Liver (tissue), 9 donors: ENCODE measurements around the gene PRDM12. TPM values are rescaled to one million over a fixed set of nuclear protein-coding genes. Genes with fewer than 3 reads are reported as not detected.

Source experiments
- DNase-seq: peaks from one replicate; pipeline ENCODE4 v3.0.0-alpha.2; 2017; ENCODE audit warnings: low spot score
- H3K27ac ChIP-seq, 2 donors: one replicate each; pipeline ENCODE4 v1.7.0; 2013; ENCODE audit warnings: inconsistent platforms in 2 of 2, low read length in 2 of 2, control low read depth in 1 of 2, low read depth in 1 of 2, mild to moderate bottlenecking in 1 of 2
- H3K27me3 ChIP-seq, 4 donors: one replicate each; pipeline versions ENCODE4 v1.6.1 to v1.7.0; 2013; ENCODE audit warnings: low read length in 3 of 4, inconsistent platforms in 1 of 4, mild to moderate bottlenecking in 1 of 4, moderate library complexity in 1 of 4; ENCODE audit not compliant: control insufficient read depth in 4 of 4, insufficient read depth in 4 of 4
- H3K36me3 ChIP-seq, 4 donors: one replicate each; pipeline versions ENCODE4 v1.6.1 to v1.7.0; 2013; ENCODE audit warnings: low read length in 3 of 4, mild to moderate bottlenecking in 3 of 4, low read depth in 1 of 4, moderate library complexity in 1 of 4; ENCODE audit not compliant: control insufficient read depth in 4 of 4, insufficient read depth in 3 of 4
- H3K4me1 ChIP-seq, 4 donors: one replicate each; pipeline versions ENCODE4 v1.6.1 to v1.7.0; 2013; ENCODE audit warnings: low read length in 3 of 4, mild to moderate bottlenecking in 3 of 4, moderate library complexity in 1 of 4; ENCODE audit not compliant: control insufficient read depth in 4 of 4, insufficient read depth in 4 of 4
- H3K4me3 ChIP-seq, 3 donors: one replicate each; pipeline versions ENCODE4 v1.6.1 to v1.7.0; 2013; ENCODE audit warnings: low read length in 3 of 3, control low read depth in 1 of 3, low read depth in 1 of 3, mild to moderate bottlenecking in 1 of 3
- H3K9ac ChIP-seq, 2 donors: one replicate each; pipeline ENCODE4 v1.7.0; 2013; ENCODE audit warnings: low read length in 2 of 2, mild to moderate bottlenecking in 2 of 2, moderate library complexity in 2 of 2, control low read depth in 1 of 2, low read depth in 1 of 2
- H3K9me3 ChIP-seq, 4 donors: one replicate each; pipeline versions ENCODE4 v1.6.1 to v1.7.0; 2013; ENCODE audit warnings: low read length in 3 of 4; ENCODE audit not compliant: control insufficient read depth in 4 of 4
- ATF3 ChIP-seq: IDR thresholded peaks from 2 replicates; pipeline ENCODE4 v1.6.1; 2016; ENCODE audit warnings: antibody characterized with exemption
- EGR1 ChIP-seq, 2 donors: IDR thresholded peaks; 2 replicates each; pipeline ENCODE4 v1.6.1; 2016 to 2018; ENCODE audit warnings: antibody characterized with exemption in 2 of 2, low read depth in 2 of 2
- FOXA1 ChIP-seq: IDR thresholded peaks from 2 replicates; pipeline ENCODE4 v1.6.1; 2016; ENCODE audit warnings: antibody characterized with exemption
- FOXA2 ChIP-seq: IDR thresholded peaks from 2 replicates; pipeline ENCODE4 v1.6.1; 2016; ENCODE audit warnings: antibody characterized with exemption
- GABPA ChIP-seq, 2 donors: IDR thresholded peaks in 1 of 2; conservative IDR thresholded peaks in 1 of 2; 2 replicates each; pipeline ENCODE4 v1.6.1; 2016; ENCODE audit warnings: antibody characterized with exemption in 2 of 2, mild to moderate bottlenecking in 1 of 2, moderate library complexity in 1 of 2
- HNF4A ChIP-seq, 2 donors: conservative IDR thresholded peaks; 2 replicates each; pipeline ENCODE4 v1.6.1; 2016; ENCODE audit warnings: antibody characterized with exemption in 2 of 2, mild to moderate bottlenecking in 2 of 2
- MAX ChIP-seq: IDR thresholded peaks from 2 replicates; pipeline ENCODE4 v1.6.1; 2016; ENCODE audit warnings: antibody characterized with exemption
- NR2F2 ChIP-seq: IDR thresholded peaks from 2 replicates; pipeline ENCODE4 v1.6.1; 2016; ENCODE audit warnings: antibody characterized with exemption
- RXRA ChIP-seq, 2 donors: IDR thresholded peaks; 2 replicates each; pipeline ENCODE4 v1.6.1; 2017 to 2018; ENCODE audit warnings: antibody characterized with exemption in 2 of 2, mild to moderate bottlenecking in 1 of 2
- SP1 ChIP-seq: IDR thresholded peaks from 2 replicates; pipeline ENCODE4 v1.6.1; 2018; ENCODE audit warnings: antibody characterized with exemption, mild to moderate bottlenecking
- YY1 ChIP-seq: IDR thresholded peaks from 2 replicates; pipeline ENCODE4 v1.6.1; 2016; ENCODE audit warnings: antibody characterized with exemption, mild to moderate bottlenecking
- ZBTB33 ChIP-seq: IDR thresholded peaks from 2 replicates; pipeline ENCODE4 v1.6.1; 2016; ENCODE audit warnings: antibody characterized with exemption
- WGBS: extraction: QIAGEN DNeasy Blood & Tissue Kit; methylation state at CpG from one replicate; pipeline ENCODE4 v1.1.7; 2013; 5-methylcytosine and 5-hydroxymethylcytosine counted together
- polyA plus RNA-seq, 2 donors: library from polyadenylated mRNA; stranded (reverse) in 1 of 2; unstranded in 1 of 2; fragments of 200-250 nt in 1 of 2; fragments of >200 nt in 1 of 2; fragmentation: Nextera tagmentation in 1 of 2; extraction: Ambion mirVana in 1 of 2; gene quantifications; one replicate each; pipeline versions ENCODE4 v1.2.1 to v1.2.3, GENCODE V29; 2013 to 2015
- total RNA-seq, 2 donors: library from RNA; depleted of rRNA; stranded (reverse); fragments of >200 nt; gene quantifications; one replicate each; pipeline ENCODE4 v1.2.3, GENCODE V29; 2014
- donor health status: healthy.
- donor health status: healthy.
- donor health status: healthy.
- donor health status: healthy.
- donor health status: healthy.

PRDM12 gene
- total and polyA plus RNA-seq, 4 donors = 0.02 TPM; not detected in 3

- Histone ChIP-seq H3K4me3 (no peak overlapping the region), H3K27me3 (no peaks in the 10 kb centered on the region), H3K4me1 (peaks cover 3 to 8% (median 5%) of the 10 kb centered on the region in 4 donors), H3K36me3 (no peaks in the 10 kb centered on the region), H3K27ac (no peak overlapping the region), H3K9ac (no peak overlapping the region), H3K9me3 (no peaks in the 10 kb centered on the region)
- TF ChIP-seq ZBTB33 = no peak
- TF ChIP-seq RXRA (IDR thresholded peaks at IDR 0.05) = no peak
- no peak for TF ChIP-seq HNF4A (conservative IDR thresholded peaks at IDR 0.05)
- no peak for TF ChIP-seq ATF3
- no peak for TF ChIP-seq MAX
- WGBS = 96% methylated on average over 10 of the region's 10 CpGs
- no peak for DNase-seq
Observed at GRCh38 chr9:130720762-130721161, 56.4 kb downstream of the PRDM12 start.

GRCh38 chr9:130728721-130729120, 64.3 kb downstream of the PRDM12 start:
- Histone ChIP-seq H3K4me3 (no peak overlapping the region), H3K9ac (no peak overlapping the region), H3K27me3 (no peaks in the 10 kb centered on the region), H3K4me1 (peaks cover 2 to 10% (median 5%) of the 10 kb centered on the region in 4 donors), H3K27ac (no peak overlapping the region), H3K9me3 (no peaks in the 10 kb centered on the region), H3K36me3 (no peaks in the 10 kb centered on the region)
- 87% methylated on average over 3 of the region's 3 CpGs for WGBS
- DNase-seq = no peak
- no peak for TF ChIP-seq FOXA1
- TF ChIP-seq YY1 = no peak
- no peak for TF ChIP-seq EGR1 (IDR thresholded peaks at IDR 0.05; ENCODE audit: low read depth in 2 of 2)
- TF ChIP-seq GABPA (IDR thresholded peaks at IDR 0.05 in 1 of 2, conservative IDR thresholded peaks at IDR 0.05 in 1 of 2) = no peak

GRCh38 chr9:130729145-130729544, 64.8 kb downstream of the PRDM12 start:
- Histone ChIP-seq H3K4me3 (no peak overlapping the region), H3K27ac (no peak overlapping the region), H3K9me3 (no peaks in the 10 kb centered on the region), H3K36me3 (no peaks in the 10 kb centered on the region), H3K27me3 (no peaks in the 10 kb centered on the region), H3K4me1 (peaks cover 2 to 10% (median 5%) of the 10 kb centered on the region in 4 donors), H3K9ac (no peak overlapping the region)
- 98% methylated on average over 2 of the region's 2 CpGs for WGBS
- TF ChIP-seq EGR1 (IDR thresholded peaks at IDR 0.05; ENCODE audit: low read depth in 2 of 2) = no peak
- no peak for TF ChIP-seq ATF3
- no peak for TF ChIP-seq FOXA2
- TF ChIP-seq NR2F2 = no peak
- DNase-seq = no peak

GRCh38 chr9:130731355-130731754, 67.0 kb downstream of the PRDM12 start:
- Histone ChIP-seq H3K4me1 (peaks cover 2 to 10% (median 5%) of the 10 kb centered on the region in 4 donors), H3K27ac (peak overlapping the region in 1 of 2 donors; percentile 25), H3K36me3 (no peaks in the 10 kb centered on the region), H3K9ac (no peak overlapping the region), H3K4me3 (no peak overlapping the region), H3K9me3 (no peaks in the 10 kb centered on the region), H3K27me3 (no peaks in the 10 kb centered on the region)
- WGBS = 32% methylated on average over 2 of the region's 2 CpGs
- DNase-seq = no peak
- TF ChIP-seq SP1 (no peak), HNF4A (conservative IDR thresholded peaks at IDR 0.05) (peak; percentile 11 to 19)
